Hematopoietic multipotent progenitor cell treated with erythropoietin and hydrocortisone succinate and interleukin-3 and kit ligand, for 17 days (in vitro differentiated cells): ENCODE data around the gene PRXL2A.
"Not testable (repeated sequence)": the region's sequence is repeated elsewhere in the genome, so short reads cannot be mapped to it uniquely, and the experiment has no call there.

Experiments
- DNase-seq: peaks from one replicate; pipeline ENCODE4 v3.0.0-alpha.2; 2015; ENCODE audit warnings: low spot score

The PRXL2A gene

GRCh38 chr10:80411681-80412220 lies 3.4 kb downstream of the PRXL2A start:
- no peak for DNase-seq

- DNase-seq, result no peak
These were observed 4.1 kb downstream of the PRXL2A start for GRCh38 chr10:80412486-80412885.

- DNase-seq, result no peak
These were observed 5.1 kb downstream of the PRXL2A start for GRCh38 chr10:80413271-80413996.

DNA sequence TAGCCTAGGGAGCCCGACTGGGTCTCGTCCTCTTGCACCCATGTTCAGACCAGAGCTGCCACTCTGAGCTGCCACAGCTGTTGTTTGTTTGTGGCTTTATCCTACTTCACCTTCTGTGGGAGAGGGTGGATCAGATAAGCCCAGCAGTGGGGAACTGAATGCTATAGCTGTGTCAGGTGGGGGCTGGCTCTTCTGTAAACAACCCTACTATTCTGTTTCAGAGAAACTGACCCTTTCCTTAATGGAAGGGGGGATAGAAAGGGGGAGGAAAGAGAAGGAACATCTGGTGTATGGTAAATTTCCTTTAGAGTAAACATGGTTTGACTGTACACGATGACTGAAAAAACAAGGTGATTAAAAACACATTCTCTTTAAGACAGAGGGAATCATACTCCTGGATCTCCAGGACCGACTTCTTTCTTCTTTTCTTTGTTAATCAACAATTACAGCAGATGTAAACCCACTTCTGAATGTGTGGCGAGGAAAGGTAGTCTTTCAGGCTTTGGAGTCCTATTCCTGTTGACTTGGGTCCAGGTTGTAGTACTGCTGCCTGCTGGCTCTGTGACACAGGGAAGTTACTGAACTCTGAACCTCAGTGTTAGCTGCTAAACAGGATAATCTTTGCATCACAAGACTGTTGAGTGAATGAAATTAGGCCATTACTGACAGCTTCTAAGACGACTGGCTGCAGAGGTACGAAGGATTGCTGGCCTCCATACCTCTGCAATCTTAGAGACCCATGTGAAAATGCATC lies 6.0 kb downstream of the PRXL2A start:
- no peak for DNase-seq

GRCh38 chr10:80415734-80416478 lies 7.6 kb downstream of the PRXL2A start:
- DNase-seq, result no peak

- DNase-seq, result no peak
These were observed 8.2 kb downstream of the PRXL2A start for GRCh38 chr10:80416479-80417098.

- not testable (repeated sequence) for DNase-seq
These were observed 8.9 kb downstream of the PRXL2A start for GRCh38 chr10:80417256-80417655.

- no peak for DNase-seq
These were observed 12.8 kb downstream of the PRXL2A start for GRCh38 chr10:80421050-80421706.

- DNase-seq, result no peak
These were observed 13.6 kb downstream of the PRXL2A start for GRCh38 chr10:80421707-80422536.

GRCh38 chr10:80425901-80426300 lies 17.6 kb downstream of the PRXL2A start:
- DNase-seq, result no peak

DNA sequence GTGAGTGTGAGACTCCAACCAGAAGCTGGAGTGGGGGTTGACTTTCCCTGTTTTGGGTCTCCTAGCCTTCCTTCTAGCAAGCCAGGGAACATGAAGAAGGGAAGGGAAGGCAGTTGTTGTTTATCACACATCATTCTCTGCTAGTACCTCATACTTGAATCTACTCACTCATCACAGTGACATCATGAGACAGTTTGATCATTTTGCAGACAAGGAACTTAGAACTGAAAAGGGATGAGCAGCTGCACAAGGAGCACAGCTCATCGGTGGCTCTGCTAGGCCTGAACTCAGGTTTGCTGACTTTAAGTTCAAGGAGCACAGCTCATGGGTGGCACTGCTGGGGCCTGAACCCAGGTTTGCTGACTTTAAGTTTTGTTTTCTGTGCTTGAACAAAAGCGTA lies 19.2 kb downstream of the PRXL2A start:
- DNase-seq, result no peak

DNA sequence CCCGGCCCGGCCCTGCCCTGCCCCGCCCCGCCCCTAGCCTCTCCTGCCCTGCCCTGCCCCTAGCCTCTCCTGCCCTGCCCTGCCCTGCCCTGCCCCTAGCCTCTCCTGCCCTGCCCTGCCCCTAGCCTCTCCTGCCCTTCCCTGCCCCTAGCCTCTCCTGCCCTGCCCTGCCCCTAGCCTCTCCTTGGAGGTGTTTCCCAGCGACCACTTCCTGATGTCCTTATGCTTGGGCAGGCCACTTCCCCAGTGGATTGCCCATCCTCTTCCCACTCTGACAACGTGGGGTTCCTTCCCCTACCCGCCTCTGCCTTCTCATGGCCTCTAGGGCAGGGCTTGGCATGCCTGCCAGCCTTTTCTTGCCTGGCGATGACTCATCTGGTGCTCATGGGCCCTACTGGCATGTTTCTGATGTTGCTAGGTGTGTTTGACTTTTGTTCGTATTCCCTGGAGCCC lies 21.2 kb downstream of the PRXL2A start:
- DNase-seq, result no peak

DNA sequence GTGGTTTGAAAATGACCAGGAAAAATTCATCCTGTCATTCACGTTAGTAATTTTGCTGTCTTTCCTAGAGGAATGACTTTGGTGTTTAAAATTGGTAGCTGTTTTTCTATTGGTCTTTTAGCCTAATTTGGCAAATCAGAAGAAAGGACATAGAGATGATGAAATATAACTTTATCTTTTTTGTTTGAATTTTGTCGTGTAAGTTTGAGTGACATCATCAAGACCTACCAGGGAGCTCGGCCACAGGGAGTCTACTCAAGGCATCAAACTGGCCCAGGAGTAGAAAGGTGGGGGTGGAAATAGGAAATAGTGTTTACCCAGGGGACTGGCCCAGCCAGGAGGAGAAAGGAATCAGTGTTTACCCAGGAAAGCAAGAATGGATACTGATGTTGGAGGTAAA lies 24.8 kb downstream of the PRXL2A start:
- no peak for DNase-seq

DNA sequence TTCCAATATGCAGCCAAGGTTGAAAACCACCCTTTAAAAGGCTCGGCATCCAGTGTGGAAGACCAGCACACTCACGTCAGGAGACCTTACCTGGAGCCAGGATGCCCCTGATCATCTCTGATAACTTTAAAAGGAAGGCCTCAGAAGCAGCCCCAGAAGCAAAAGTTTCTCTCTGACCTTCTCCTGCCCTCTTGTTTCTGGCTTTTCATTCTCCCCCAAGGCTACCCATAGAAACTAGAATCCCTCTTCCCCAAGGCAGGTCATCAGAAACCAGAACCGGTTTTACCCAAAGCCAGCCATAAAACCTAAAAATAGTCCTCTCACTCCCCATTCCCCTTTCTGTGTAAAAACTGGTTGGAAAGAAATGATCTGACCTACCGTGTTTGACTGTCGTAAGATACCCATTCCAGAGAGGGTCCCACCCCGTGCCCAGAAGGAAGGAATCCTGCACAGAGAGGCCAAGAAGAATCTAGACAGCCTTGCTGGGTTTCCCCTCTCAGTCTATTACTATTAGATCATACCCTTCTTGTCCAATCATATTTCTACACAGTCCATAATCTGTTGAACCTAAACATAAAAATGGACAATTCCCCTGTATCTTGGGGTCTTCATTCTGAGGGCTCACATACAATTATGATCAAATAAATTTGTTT lies 28.2 kb downstream of the PRXL2A start:
- no peak for DNase-seq

DNA sequence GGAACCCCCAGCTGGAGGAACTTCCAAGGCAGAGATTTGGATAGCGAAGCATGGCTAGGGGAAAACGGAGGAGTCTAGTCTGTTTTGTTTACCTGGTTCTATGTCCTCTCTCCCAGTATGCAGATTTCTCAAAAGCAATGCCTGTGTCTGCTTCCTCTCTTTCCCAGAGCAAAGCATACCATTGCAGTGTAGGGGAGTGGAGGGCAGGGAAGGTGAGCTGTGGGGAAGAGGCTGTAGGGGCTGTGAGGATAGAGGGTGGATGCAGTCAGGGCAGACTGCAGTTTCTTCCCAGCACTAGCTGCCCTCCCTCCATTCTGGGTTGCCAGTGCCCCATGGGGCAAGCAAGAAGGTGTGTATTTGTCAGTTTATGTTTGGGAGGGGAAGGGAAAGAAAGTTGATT lies 28.9 kb downstream of the PRXL2A start:
- DNase-seq, result no peak

GRCh38 chr10:80441831-80442230 lies 33.5 kb downstream of the PRXL2A start:
- no peak for DNase-seq

- peak; percentile 41 for DNase-seq
These were observed 34.5 kb downstream of the PRXL2A start for GRCh38 chr10:80442879-80443278.

DNA sequence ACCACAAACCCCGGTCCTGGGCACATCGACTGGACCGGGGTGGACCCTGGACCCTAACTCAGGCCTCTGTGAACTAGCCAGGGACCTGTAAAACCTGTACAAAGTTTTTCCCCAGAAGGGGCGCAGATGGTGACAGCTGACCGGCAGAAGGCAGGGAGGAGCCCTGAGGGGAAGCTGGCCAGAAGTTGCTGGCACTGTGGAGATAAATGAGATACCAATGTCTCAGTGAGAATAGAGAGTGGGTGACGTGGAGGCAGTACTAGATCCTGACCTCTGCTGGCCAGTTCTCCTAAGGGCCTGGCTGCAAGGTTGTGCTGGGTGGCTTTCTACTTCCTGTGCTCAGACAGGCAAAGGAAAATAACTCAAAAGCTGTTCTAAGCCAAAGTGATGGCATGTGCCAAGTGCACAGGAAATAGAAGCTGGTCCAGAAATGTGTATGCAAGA lies 35.2 kb downstream of the PRXL2A start:
- DNase-seq, result peak; percentile 37

- no peak for DNase-seq
These were observed 35.8 kb downstream of the PRXL2A start for GRCh38 chr10:80444124-80444523.
